Mammary epithelial cell (primary cell): ENCODE measurements around the gene WWP2.

ENCODE experiments used
- EZH2 ChIP-seq: IDR thresholded peaks from 2 replicates; pipeline ENCODE4 v1.6.1; 2012; ENCODE audit warnings: low read length, inconsistent platforms, borderline replicate concordance
- TF ChIP-seq, protein P1 (sequence below), 2 donors: IDR thresholded peaks in 1 of 2; conservative IDR thresholded peaks in 1 of 2; 2 replicates each; pipeline ENCODE4 v1.5.1; 2011 to 2012; ENCODE audit warnings: inconsistent platforms in 2 of 2, low read length in 2 of 2, mild to moderate bottlenecking in 2 of 2, control low read depth in 1 of 2, low read depth in 1 of 2; ENCODE audit not compliant: insufficient read depth in 1 of 2; ENCODE audit errors: extremely low read depth in 1 of 2

DNA sequence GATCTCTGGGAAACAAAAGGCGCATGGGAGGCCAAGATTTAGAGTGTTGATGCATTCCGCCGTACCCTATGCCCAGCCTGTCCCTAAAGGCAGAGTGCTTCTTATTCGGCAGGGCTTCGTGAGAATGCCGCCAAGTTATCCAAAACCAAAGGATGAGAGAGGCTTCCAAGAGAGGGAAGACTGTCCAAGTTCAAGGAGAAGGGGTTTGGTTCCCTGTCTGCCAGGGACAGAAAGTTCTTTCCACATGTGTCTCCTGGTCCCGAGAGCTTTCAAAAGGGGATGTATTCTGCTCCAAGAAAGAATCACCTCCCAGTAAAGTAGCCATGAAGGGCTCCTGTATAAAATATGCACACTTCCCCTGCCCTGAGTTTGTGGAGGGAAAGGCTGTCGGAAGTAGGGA, 146.9 kb downstream of the WWP2 start:
- TF ChIP-seq, protein P1, sequence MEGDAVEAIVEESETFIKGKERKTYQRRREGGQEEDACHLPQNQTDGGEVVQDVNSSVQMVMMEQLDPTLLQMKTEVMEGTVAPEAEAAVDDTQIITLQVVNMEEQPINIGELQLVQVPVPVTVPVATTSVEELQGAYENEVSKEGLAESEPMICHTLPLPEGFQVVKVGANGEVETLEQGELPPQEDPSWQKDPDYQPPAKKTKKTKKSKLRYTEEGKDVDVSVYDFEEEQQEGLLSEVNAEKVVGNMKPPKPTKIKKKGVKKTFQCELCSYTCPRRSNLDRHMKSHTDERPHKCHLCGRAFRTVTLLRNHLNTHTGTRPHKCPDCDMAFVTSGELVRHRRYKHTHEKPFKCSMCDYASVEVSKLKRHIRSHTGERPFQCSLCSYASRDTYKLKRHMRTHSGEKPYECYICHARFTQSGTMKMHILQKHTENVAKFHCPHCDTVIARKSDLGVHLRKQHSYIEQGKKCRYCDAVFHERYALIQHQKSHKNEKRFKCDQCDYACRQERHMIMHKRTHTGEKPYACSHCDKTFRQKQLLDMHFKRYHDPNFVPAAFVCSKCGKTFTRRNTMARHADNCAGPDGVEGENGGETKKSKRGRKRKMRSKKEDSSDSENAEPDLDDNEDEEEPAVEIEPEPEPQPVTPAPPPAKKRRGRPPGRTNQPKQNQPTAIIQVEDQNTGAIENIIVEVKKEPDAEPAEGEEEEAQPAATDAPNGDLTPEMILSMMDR (conservative IDR thresholded peaks at IDR 0.05 in 1 of 2, IDR thresholded peaks at IDR 0.05 in 1 of 2; ENCODE audit: extremely low read depth in 1 of 2, insufficient read depth in 1 of 2, low read depth in 1 of 2, low read length in 2 of 2), result no peak
- TF ChIP-seq EZH2, result no peak
